ENCODE data around the gene BAMBI.

BAMBI gene

DNA sequence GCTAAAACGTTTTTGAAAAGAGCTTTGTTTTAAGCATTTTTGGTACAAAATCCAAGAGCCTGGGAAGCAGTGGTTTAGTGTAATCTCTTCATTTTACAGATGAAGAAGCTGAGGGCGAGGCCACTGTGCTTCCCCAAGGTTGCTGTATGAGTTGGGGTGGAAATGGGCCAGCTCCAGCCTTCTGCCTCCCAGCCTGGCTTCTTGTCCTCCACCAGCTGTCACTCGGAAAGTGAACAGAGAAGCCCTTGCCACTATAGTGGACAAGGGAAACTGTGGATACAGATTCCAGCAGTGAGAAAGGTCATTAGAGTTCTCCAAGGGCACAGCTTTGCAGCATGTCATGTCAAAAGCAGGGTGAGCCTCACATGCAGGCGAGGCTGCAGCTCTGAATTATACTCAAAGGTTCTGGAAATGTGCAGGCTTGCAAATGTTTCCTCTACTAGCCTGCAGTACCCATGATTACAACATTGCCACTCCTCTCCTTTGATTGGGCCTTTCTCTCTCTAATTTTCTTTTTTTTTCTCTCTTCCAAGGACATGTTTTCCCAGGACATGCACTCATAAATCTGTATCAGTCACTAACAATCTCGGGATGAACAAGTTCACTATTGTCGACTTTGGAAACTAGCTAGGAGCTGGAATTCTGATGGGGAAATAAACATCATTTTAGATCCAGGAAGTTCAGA is 33.0 kb downstream of the BAMBI start:
- Histone ChIP-seq H3K36me3 (no peaks in the 10 kb centered on the region), H3K9me3 (no peaks in the 10 kb centered on the region), H3K4me3 (ENCODE audit: low read depth, low read length) (no peak overlapping the region), H3K4me1 (no peaks in the 10 kb centered on the region), H3K27me3 (no peaks in the 10 kb centered on the region)
- no peak for TF ChIP-seq CTCF (IDR thresholded peaks at IDR 0.05; ENCODE audit: low read depth, low read length)
- DNase-seq = no peak

- DNase-seq = no peak
- no peaks in the 10 kb centered on the region; the same call in 1 of the 2 replicates for H3K9me3 ChIP-seq
- H3K36me3 ChIP-seq = no peaks in the 10 kb centered on the region
- H3K4me1 ChIP-seq = no peaks in the 10 kb centered on the region
- no peak for TF ChIP-seq CTCF (IDR thresholded peaks at IDR 0.05; ENCODE audit: low read depth, low read length)
- H3K4me3 ChIP-seq (ENCODE audit: low read depth, low read length) = no peak overlapping the region
- no peaks in the 10 kb centered on the region for H3K27me3 ChIP-seq
Measured at GRCh38 chr10:28711041-28711440, 33.7 kb downstream of the BAMBI start.

DNA sequence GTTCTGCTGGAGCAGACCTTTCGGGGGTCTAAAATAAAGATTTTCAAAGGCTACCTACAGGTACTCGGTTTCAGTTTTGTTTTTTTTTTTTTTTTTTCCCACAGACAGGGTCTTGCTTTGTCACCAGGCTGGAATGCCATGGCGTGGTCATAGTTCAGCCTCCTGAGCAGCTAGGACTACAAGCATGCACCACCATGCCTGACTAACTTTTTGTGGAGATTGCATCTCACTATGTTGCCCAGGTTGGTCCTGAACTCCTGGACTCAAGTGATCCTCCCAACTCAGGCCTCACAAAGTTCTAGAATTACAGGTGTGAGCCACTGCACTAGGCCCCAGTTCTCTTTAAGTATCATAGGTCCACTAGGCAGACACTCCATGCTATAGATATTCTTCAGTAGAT is 34.5 kb downstream of the BAMBI start:
- no peaks in the 10 kb centered on the region; the same call in 1 of the 2 replicates for H3K9me3 ChIP-seq
- no peaks in the 10 kb centered on the region for H3K4me1 ChIP-seq
- no peak overlapping the region for H3K4me3 ChIP-seq (ENCODE audit: low read depth, low read length)
- no peaks in the 10 kb centered on the region for H3K36me3 ChIP-seq
- no peak for TF ChIP-seq CTCF (IDR thresholded peaks at IDR 0.05; ENCODE audit: low read depth, low read length)
- H3K27me3 ChIP-seq = no peaks in the 10 kb centered on the region
- no peak for DNase-seq

- H3K4me3 ChIP-seq (ENCODE audit: low read depth, low read length) = no peak overlapping the region
- no peaks in the 10 kb centered on the region for H3K27me3 ChIP-seq
- no peaks in the 10 kb centered on the region for H3K4me1 ChIP-seq
- TF ChIP-seq CTCF (IDR thresholded peaks at IDR 0.05; ENCODE audit: low read depth, low read length) = no peak
- no peak for DNase-seq
- no peaks in the 10 kb centered on the region for H3K36me3 ChIP-seq
- no peaks in the 10 kb centered on the region; the same call in 1 of the 2 replicates for H3K9me3 ChIP-seq
Measured at GRCh38 chr10:28713626-28714352, 36.5 kb downstream of the BAMBI start.

GRCh38 chr10:28714401-28715053 is 37.2 kb downstream of the BAMBI start:
- DNase-seq = no peak
- Histone ChIP-seq H3K36me3 (no peaks in the 10 kb centered on the region), H3K9me3 (no peaks in the 10 kb centered on the region; the same call in 1 of the 2 replicates), H3K4me1 (no peaks in the 10 kb centered on the region), H3K27me3 (no peaks in the 10 kb centered on the region), H3K4me3 (ENCODE audit: low read depth, low read length) (no peak overlapping the region)
- TF ChIP-seq CTCF (IDR thresholded peaks at IDR 0.05; ENCODE audit: low read depth, low read length) = no peak

Measured in BE2C (cell line).